CD4-positive, alpha-beta T cell treated with Interleukin-4 for 1 hour (primary cell): Measurements from ENCODE around the gene MCC.
"Not testable (repeated sequence)": the region's sequence is repeated elsewhere in the genome, so short reads cannot be mapped to it uniquely, and the experiment has no call there.

Experiments
- DNase-seq, 2 donors: peaks; one replicate each; pipeline ENCODE4 v3.0.0-alpha.2; 2020 to 2022

The MCC gene

GRCh38 chr5:113489299-113489698, 1.0 kb upstream of the MCC start:
- DNase-seq: peak in 1 of 2 donors; percentile 27

GRCh38 chr5:113488645-113489184, 462 bp upstream of the MCC start:
- DNase-seq: no peak

- no peak for DNase-seq
Observed at GRCh38 chr5:113487416-113487780, 855 bp downstream of the MCC start.

- no peak for DNase-seq
Observed at GRCh38 chr5:113480243-113480642, 8.0 kb downstream of the MCC start.

- no peak for DNase-seq
Observed at GRCh38 chr5:113478691-113479090, 9.6 kb downstream of the MCC start.

GRCh38 chr5:113474100-113474728, 14.0 kb downstream of the MCC start:
- no peak for DNase-seq

- DNase-seq: no peak
Observed at GRCh38 chr5:113463032-113463431, 25.2 kb downstream of the MCC start.

- DNase-seq: not testable (repeated sequence)
Observed at GRCh38 chr5:113457106-113457505, 31.1 kb downstream of the MCC start.

- no peak for DNase-seq
Observed at GRCh38 chr5:113452941-113453340, 35.3 kb downstream of the MCC start.

- no peak for DNase-seq
Observed at GRCh38 chr5:113451797-113452196, 36.5 kb downstream of the MCC start.

GRCh38 chr5:113450929-113451328, 37.3 kb downstream of the MCC start:
- DNase-seq: no peak

GRCh38 chr5:113450462-113450861, 37.8 kb downstream of the MCC start:
- DNase-seq: no peak

- DNase-seq: no peak
Observed at GRCh38 chr5:113448252-113448651, 40.0 kb downstream of the MCC start.

- DNase-seq: no peak
Observed at GRCh38 chr5:113447498-113448050, 40.7 kb downstream of the MCC start.

- DNase-seq: no peak
Observed at GRCh38 chr5:113446358-113446927, 41.8 kb downstream of the MCC start.

- no peak for DNase-seq
Observed at GRCh38 chr5:113437111-113437510, 51.1 kb downstream of the MCC start.

- no peak for DNase-seq
Observed at GRCh38 chr5:113435575-113435974, 52.7 kb downstream of the MCC start.

- no peak for DNase-seq
Observed at GRCh38 chr5:113434889-113435288, 53.4 kb downstream of the MCC start, which contains the start of gene TSSK1B. Gene TSSK1B (minus strand): TSS chr5:113434989. CDS start chr5:113434839, 150 bp downstream.

GRCh38 chr5:113433862-113434612, 54.2 kb downstream of the MCC start:
- no peak for DNase-seq

- DNase-seq: no peak
Observed at GRCh38 chr5:113433071-113433470, 55.2 kb downstream of the MCC start.

- no peak for DNase-seq
Observed at GRCh38 chr5:113427871-113428574, 60.2 kb downstream of the MCC start.

GRCh38 chr5:113425909-113426308, 62.3 kb downstream of the MCC start:
- no peak for DNase-seq

- no peak for DNase-seq
Observed at GRCh38 chr5:113421693-113422092, 66.6 kb downstream of the MCC start.
